ENCODE measurements around the gene TMEM30B.
"Not testable (repeated sequence)": the region's sequence is repeated elsewhere in the genome, so short reads cannot be mapped to it uniquely, and the experiment has no call there.

TMEM30B gene

GRCh38 chr14:61319706-61320105 is 38.6 kb upstream of the TMEM30B start:
- no peak overlapping the region for H3K4me3 ChIP-seq (ENCODE audit: low read depth, low read length)
- DNase-seq (ENCODE audit: low read depth), result no peak
- TF ChIP-seq CTCF (IDR thresholded peaks at IDR 0.05; ENCODE audit: insufficient read depth, low read depth, low read length, missing control alignments), result no peak

GRCh38 chr14:61319086-61319485 is 37.9 kb upstream of the TMEM30B start:
- no peak for DNase-seq (ENCODE audit: low read depth)
- H3K4me3 ChIP-seq (ENCODE audit: low read depth, low read length), result no peak overlapping the region
- no peak for TF ChIP-seq CTCF (IDR thresholded peaks at IDR 0.05; ENCODE audit: insufficient read depth, low read depth, low read length, missing control alignments)

- DNase-seq (ENCODE audit: low read depth), result no peak
- TF ChIP-seq CTCF (IDR thresholded peaks at IDR 0.05; ENCODE audit: insufficient read depth, low read depth, low read length, missing control alignments), result no peak
These were observed 34.2 kb upstream of the TMEM30B start for GRCh38 chr14:61315313-61315712.

GRCh38 chr14:61308701-61309100 is 27.6 kb upstream of the TMEM30B start:
- DNase-seq (ENCODE audit: low read depth); H3K4me3 ChIP-seq (ENCODE audit: low read depth, low read length): not testable (repeated sequence)

More at GRCh38 chr14:61315313-61315712, 34.2 kb upstream of the TMEM30B start:
- no peak overlapping the region for H3K4me3 ChIP-seq (ENCODE audit: low read depth, low read length)

GRCh38 chr14:61308198-61308597 is 27.1 kb upstream of the TMEM30B start:
- TF ChIP-seq CTCF (IDR thresholded peaks at IDR 0.05; ENCODE audit: insufficient read depth, low read depth, low read length, missing control alignments), result no peak
- no peak overlapping the region for H3K4me3 ChIP-seq (ENCODE audit: low read depth, low read length)
- DNase-seq (ENCODE audit: low read depth), result no peak

- no peak overlapping the region for H3K4me3 ChIP-seq (ENCODE audit: low read depth, low read length)
- no peak for TF ChIP-seq CTCF (IDR thresholded peaks at IDR 0.05; ENCODE audit: insufficient read depth, low read depth, low read length, missing control alignments)
- no peak for DNase-seq (ENCODE audit: low read depth)
These were observed 23.6 kb upstream of the TMEM30B start for GRCh38 chr14:61304688-61305087.

- TF ChIP-seq CTCF (IDR thresholded peaks at IDR 0.05; ENCODE audit: insufficient read depth, low read depth, low read length, missing control alignments), result no peak
- no peak overlapping the region for H3K4me3 ChIP-seq (ENCODE audit: low read depth, low read length)
- no peak for DNase-seq (ENCODE audit: low read depth)
These were observed 19.6 kb upstream of the TMEM30B start for GRCh38 chr14:61300754-61301153.

Measured in GM12865 (cell line).